HL-60/S4 (cell line): ENCODE data around the gene ERFL.
"Not testable (repeated sequence)": the region's sequence is repeated elsewhere in the genome, so short reads cannot be mapped to it uniquely, and the experiment has no call there.

Source experiments
- in situ Hi-C: fragments of 300-500 bp; cut with MboI; formaldehyde crosslinking; loops from 2 replicates; pipeline ENCODE4 v1.14.3; 2022; ENCODE audit warnings: low sequenced_read_pairs

ERFL gene

DNA sequence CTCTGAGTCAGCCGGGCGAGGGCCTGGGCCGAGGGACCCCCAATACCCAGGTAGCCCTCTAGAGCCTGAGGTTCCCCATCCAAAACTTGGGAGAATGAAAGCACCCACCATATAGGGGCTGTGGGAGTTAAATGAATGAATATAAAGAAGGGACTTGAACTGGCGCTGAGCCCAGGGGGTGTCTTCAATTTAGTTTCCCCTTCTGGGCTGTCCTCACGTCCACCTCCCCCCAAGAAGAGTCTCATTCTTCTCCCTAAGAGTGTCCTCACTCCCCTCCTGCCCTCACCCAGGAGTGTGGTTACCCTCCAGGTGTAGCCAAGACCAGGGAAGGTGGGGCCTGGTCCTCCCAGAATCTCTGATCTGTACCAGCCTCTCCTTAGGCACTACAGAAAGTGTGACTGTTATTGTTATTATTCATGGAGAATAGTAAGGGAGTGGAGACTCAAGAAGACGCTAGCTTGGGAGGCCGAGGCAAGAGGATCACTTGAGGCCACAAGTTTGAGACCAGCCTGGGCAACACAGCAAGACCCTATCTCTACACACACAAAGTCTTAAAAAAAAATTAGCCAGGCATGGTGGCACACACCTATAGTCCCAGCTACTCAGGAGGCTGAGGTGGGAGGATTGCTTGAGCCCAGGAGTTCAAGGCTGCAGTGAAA lies 48.5 kb downstream of the ERFL start:
- in situ Hi-C loops = no loop called here

GRCh38 chr19:41879080-41879479 lies 49.2 kb downstream of the ERFL start:
- in situ Hi-C loops = no loop called here

DNA sequence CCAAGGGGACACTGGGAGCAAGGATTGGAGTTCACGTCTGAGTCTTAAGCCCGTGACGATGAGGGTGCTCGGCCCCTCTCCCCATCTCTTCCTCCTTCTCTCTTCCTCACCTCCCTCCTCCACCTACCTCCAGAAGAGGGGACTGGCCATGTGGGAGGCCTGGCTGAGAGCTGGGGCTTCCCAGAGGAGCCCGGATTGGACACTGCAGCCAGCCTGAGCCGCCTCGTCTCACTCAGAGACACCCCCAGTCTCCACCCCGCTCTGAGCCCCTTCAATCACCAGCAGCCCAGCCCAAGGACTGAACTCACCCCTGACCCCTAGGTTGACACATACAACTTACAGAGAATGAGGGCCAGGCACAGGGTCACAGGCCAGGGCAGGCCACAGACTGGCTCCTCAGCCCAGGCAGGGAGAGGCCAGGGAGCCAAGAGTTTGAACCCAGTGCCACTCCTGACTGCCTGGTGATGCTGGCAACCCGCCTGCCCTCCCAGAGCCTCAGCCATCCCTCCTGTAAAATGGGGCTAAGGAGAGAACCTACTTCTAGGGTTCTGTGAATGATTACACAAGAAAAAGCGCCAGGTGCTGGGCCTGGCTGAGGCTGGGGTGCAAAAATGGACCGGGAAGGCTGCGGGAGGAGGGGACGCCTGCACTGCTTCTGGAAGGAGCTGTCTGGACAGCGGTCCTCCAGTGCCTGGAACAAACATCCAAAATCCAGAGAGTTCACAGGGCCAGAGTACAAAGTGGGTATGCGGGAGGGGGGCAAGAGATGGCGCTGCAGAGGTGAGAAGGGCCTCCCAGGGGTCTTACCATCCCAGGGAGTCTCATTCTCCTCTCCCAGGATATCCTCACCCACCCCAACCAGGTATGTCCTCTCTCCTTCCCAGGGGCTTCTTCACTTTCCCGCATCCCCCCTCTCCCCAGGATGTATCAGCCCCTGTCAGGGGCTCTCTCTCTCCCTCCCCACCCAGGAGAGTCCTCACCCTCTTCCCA lies 50.0 kb downstream of the ERFL start:
- in situ Hi-C loops = no loop called here

GRCh38 chr19:41876847-41877832 lies 51.1 kb downstream of the ERFL start, which contains the start of gene CD79A:
Gene CD79A, plus strand, starts transcription at chr19:41877279. Its CDS starts 26 bp downstream, at chr19:41877305.
- in situ Hi-C loops = no loop called here

DNA sequence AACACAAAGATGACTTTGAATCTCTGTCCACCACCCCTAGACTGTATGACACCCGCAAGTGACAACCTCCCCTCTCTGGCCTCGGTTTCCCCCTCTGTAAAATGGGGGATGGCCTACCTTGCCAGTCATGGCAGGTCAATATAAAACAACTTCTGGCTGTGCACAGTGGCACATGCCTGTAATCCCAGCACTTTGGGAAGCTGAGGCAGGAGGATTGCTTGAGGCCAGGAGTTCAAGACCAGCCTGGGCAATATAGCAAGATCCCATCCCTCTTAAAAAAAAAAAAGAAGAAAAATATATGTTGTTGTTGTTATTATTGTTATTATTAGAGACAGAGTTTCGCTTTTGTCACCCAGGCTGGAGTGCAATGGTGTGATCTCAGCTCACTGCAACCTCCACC lies 52.3 kb downstream of the ERFL start:
- in situ Hi-C loops = not testable (repeated sequence)

- in situ Hi-C loops = no loop called here
Observed at GRCh38 chr19:41872775-41873647, 55.2 kb downstream of the ERFL start.

GRCh38 chr19:41872384-41872774 lies 55.9 kb downstream of the ERFL start:
- in situ Hi-C loops = no loop called here

DNA sequence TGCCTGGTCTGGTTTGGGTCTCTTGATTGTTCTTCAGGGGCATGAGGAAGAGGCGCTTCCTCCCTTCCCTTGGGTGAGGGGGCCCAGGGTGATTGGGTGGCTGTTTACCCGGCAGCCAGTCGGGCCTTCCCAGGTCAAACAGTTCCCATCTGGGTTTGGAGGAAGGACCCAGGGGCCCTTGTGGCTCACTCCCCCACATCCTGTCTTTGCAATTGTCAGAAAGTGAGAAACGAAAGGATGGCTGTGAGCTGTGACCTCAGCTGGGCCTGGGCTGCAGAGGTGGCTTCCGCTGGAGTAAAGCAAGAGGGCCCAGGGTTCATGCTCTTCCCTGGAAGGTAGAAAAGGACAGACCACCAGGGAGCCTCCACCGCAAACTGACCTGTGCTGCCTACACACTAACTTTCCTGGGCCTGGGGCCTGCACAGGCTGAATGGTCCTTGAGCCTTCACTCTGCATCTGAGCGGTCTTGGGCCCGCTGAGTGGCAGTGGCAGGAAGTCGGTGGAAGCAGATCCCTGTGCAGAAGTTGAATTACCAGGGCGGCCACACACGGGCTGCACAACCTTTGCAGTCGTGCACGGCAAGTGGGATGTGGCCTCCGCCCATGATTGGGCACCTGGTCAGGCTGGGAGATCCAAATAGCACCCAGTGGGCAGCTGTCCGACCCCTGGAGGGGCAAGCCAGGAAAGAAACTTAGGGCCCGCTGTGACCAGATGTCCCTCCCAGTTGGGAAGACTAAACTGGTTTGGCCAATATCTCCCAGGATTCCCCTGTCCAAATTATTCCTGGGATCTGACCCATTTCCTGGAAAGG lies 56.5 kb downstream of the ERFL start:
- in situ Hi-C loops = no loop called here

GRCh38 chr19:41870401-41870873 lies 57.8 kb downstream of the ERFL start:
- in situ Hi-C loops = no loop called here

DNA sequence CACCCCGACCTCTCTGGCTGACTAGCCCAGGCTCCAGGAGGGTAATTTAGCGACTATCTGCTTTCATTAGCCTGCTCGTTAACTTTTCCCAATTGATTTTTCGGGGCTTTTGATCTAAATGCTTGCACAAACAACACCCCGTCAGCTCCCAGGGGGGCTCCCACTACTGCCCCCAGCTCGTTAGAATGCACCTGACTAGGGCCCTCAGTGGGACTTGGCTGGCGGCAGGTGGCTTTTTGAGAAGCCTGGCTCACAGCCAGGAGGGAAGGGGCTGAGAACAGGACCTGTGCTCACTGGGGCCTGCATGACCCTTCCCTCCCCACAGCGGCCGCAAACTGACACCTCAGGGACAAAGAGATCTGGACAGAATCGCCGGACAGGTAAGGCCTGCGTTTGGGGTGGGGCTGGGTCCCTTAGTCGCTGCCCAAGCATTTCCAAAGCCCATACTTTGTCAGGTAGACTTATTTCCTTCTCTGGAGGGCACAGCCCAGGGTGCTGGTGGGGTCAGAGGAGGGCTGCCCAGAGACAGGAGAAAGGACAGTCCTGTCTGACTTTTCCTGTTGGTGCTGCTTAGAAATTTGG lies 58.8 kb downstream of the ERFL start:
- in situ Hi-C loops = no loop called here

GRCh38 chr19:41868989-41869300 lies 59.3 kb downstream of the ERFL start:
- in situ Hi-C loops = no loop called here

DNA sequence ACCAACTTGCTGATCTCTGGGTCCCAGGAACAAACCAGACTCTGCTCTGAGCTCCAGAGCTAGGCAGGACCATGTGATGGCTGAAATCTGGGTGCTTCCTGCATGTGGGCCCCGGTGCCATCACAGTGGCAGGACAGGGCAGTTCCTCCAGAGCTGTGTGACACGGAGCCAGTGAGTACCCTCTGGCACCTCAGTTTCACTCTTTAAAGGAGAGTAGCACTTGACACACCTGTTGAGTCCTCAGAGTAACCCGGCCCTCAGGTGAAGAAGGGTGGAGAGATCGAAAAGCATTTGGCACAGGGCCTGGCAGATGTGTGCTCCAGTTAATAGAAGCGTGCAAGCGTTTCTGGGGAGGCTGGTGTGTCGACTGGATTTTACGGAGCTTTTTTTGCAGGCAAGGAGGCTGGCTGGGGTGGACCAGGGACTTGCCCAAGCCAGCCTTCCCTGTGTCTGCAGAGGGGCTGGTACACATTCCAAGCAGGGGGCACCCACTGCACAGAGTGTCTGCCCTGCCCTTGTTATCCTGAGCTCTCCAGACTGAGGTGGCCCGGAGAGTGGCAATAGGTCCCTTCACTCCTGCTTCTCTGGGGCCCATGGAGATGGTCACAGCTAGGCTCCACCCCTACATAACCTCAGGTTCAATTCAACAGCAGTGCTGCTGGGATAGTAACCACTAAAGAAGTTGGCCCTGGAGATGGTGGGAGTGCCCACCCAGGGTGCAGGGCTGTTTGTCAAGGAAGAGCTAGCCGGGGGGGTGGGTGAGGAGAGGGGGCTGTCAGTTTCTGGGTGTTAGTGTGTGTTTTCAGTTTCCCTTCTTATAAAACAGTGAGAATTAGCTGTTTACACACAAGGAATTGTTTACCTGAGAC lies 59.9 kb downstream of the ERFL start:
- in situ Hi-C loops = no loop called here

DNA sequence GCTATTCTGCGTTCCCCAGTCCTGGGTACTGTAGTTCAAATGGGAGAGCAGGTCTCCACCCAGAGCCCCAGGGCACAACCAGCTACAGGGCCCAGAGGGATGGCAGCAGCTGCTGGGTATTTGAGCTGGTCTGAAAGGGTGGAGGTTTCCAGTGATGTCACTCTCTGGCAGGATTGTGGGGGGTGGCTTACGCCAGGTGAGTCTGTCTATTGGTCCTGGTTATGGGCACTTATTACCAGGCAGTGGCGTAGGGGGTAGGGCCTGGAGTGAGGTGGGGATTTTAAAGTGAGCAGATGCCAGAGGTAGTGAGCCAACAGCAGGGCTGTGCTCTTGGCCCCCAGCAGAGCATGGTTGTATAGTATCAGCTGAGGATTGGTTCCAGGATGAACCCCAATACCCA lies 62.0 kb downstream of the ERFL start:
- in situ Hi-C loops = no loop called here

GRCh38 chr19:41864374-41864773 lies 63.9 kb downstream of the ERFL start:
- in situ Hi-C loops = loop anchor here (5.0 kb wide), 1 partner anchor 83 kb away; no protein-coding TSS in a partner anchor

DNA sequence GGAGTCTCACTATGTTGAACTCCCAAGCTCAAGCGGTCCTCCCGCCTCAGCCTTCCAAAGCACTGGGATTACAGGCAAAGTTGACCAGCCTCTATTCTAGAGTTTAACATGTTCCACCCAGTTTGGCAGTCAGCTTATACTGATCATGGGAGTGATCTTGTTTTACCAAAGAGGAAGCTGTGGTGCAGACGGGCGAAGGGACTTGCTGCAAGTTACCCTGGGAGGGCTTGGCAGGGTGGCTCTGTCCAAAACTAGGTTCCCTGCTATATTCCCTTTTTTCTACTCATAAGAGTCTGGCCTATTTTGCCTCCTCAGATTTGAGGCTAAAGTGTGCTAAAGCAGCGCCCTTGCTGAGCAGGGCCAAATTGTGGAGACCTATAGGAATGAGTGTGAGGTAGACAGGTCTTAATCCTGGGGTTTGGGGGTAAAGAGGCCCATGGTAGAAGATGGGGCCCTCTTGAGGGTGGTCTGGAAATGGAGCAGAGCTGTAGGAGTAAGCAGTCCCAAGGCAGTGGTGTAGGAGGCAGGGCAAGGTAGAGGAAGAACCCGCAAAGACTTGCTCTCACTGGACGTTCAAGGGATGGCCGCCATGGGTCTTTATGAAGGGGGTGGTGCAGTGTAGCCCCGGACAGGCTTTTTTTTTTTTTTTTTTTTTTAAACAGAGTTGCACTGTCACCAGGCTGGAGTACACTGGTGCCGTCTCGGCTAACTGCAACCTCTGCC lies 64.9 kb downstream of the ERFL start:
- in situ Hi-C loops = loop anchor here (5.0 kb wide), 1 partner anchor 84 kb away; no protein-coding TSS in a partner anchor

- in situ Hi-C loops = loop anchor here (5.0 kb wide), 1 partner anchor 85 kb away; no protein-coding TSS in a partner anchor
Observed at GRCh38 chr19:41862445-41862986, 65.7 kb downstream of the ERFL start.
